ENCODE measurements around the gene AKTIP.

The AKTIP gene

GRCh38 chr16:53478965-53479364 lies 24.0 kb downstream of the AKTIP start:
- DNase-seq (ENCODE audit: low read depth) = no peak

GRCh38 chr16:53476867-53477266 lies 26.1 kb downstream of the AKTIP start:
- DNase-seq (ENCODE audit: low read depth) = no peak

GRCh38 chr16:53465606-53466280 lies 37.3 kb downstream of the AKTIP start:
- no peak for DNase-seq (ENCODE audit: low read depth)

GRCh38 chr16:53458635-53459034 lies 44.4 kb downstream of the AKTIP start:
- no peak for DNase-seq (ENCODE audit: low read depth)

GRCh38 chr16:53457670-53458069 lies 45.3 kb downstream of the AKTIP start:
- peak; percentile 62 for DNase-seq (ENCODE audit: low read depth)

- DNase-seq (ENCODE audit: low read depth) = no peak
These were observed 46.4 kb downstream of the AKTIP start for GRCh38 chr16:53456625-53457024.

- no peak for DNase-seq (ENCODE audit: low read depth)
These were observed 49.1 kb downstream of the AKTIP start for GRCh38 chr16:53453928-53454327.

- DNase-seq (ENCODE audit: low read depth) = no peak
These were observed 53.0 kb downstream of the AKTIP start for GRCh38 chr16:53449816-53450517.

GRCh38 chr16:53446090-53446489 lies 56.9 kb downstream of the AKTIP start:
- DNase-seq (ENCODE audit: low read depth) = no peak

GRCh38 chr16:53445534-53445933 lies 57.5 kb downstream of the AKTIP start:
- DNase-seq (ENCODE audit: low read depth) = no peak
